ENCODE measurements around the gene IL7R. TPM values are rescaled to one million over a fixed set of nuclear protein-coding genes. Genes with fewer than 3 reads are reported as not detected.

The IL7R gene
- total and polyA plus RNA-seq, 10 of the 15 experiments (the other 5 are each of a cell fraction or from before 2014, with no cell fraction given) = 0.40 to 21.1 (median 0.85) TPM

GRCh38 chr5:35884191-35884769, 27.6 kb downstream of the IL7R start (continued):
- TF ChIP-seq MLLT1 (IDR thresholded peaks at IDR 0.05) (peak; percentile 48; the same call in 1 of the 2 replicates), ESRRA (IDR thresholded peaks at IDR 0.05; ENCODE audit: low read length) (no peak), CHD1 (IDR thresholded peaks at IDR 0.05; ENCODE audit: low read depth, low read length) (no peak), YY1 (IDR thresholded peaks at IDR 0.05; ENCODE audit: low read depth, low read length) (no peak), RELB (IDR thresholded peaks at IDR 0.05; ENCODE audit: low read depth) (no peak; the same call in 1 of the 2 replicates), FOXK2 (IDR thresholded peaks at IDR 0.05) (no peak), NFIC (IDR thresholded peaks at IDR 0.05; ENCODE audit: low read depth, low read length) (peak; percentile 31; the same call in 1 of the 2 replicates), FOS (IDR thresholded peaks at IDR 0.05; ENCODE audit: borderline replicate concordance, extremely low read depth, insufficient read length) (no peak), CBFB (IDR thresholded peaks at IDR 0.05; ENCODE audit: low read depth) (0 out of 2 replicates have a peak, but pooled peaks have one; percentile 26), ASH2L (IDR thresholded peaks at IDR 0.05; ENCODE audit: borderline replicate concordance, low read depth) (no peak), NFYA (IDR thresholded peaks at IDR 0.05; ENCODE audit: borderline replicate concordance, low read depth, low read length) (no peak), EGR1 (IDR thresholded peaks at IDR 0.05; ENCODE audit: borderline replicate concordance in 1 of 2, low read depth in 2 of 2, low read length in 2 of 2) (no peak), KDM1A (IDR thresholded peaks at IDR 0.05; ENCODE audit: borderline replicate concordance) (no peak), REST (IDR thresholded peaks at IDR 0.05; ENCODE audit: low read depth, low read length) (no peak), MAX (IDR thresholded peaks at IDR 0.05; ENCODE audit: low read depth, low read length) (no peak), EED (IDR thresholded peaks at IDR 0.05; ENCODE audit: low read depth) (peak; percentile 38; the same call in 1 of the 2 replicates), SKIL (IDR thresholded peaks at IDR 0.05; ENCODE audit: low read depth, poor library complexity, severe bottlenecking) (no peak), CEBPB (IDR thresholded peaks at IDR 0.05; ENCODE audit: borderline replicate concordance in 1 of 2, low read depth in 2 of 2, low read length in 2 of 2) (no peak), JUND (IDR thresholded peaks at IDR 0.05; ENCODE audit: low read depth, low read length) (no peak)

Measured in GM12878 (cell line).